Fibroblast of pulmonary artery (primary cell): Measurements from ENCODE around the gene PLIN1.
A peak's percentile ranks its signal among the peaks of the same experiment; 100 is the strongest.
"Not testable (repeated sequence)": the region's sequence is repeated elsewhere in the genome, so short reads cannot be mapped to it uniquely, and the experiment has no call there.

Source experiments
- DNase-seq: peaks from one replicate; pipeline ENCODE4 v3.0.0-alpha.2; 2010; ENCODE audit warnings: low read depth
- H3K4me3 ChIP-seq: replicated peaks from 2 replicates; pipeline ENCODE4 v1.5.1; 2011; ENCODE audit warnings: low read depth, mild to moderate bottlenecking, control low read depth, low read length, moderate library complexity
- CTCF ChIP-seq: IDR thresholded peaks from 2 replicates; pipeline ENCODE4 v1.5.1; 2011; ENCODE audit warnings: mild to moderate bottlenecking, control low read depth, low read length, inconsistent platforms; ENCODE audit errors: missing control alignments

PLIN1 gene

DNA sequence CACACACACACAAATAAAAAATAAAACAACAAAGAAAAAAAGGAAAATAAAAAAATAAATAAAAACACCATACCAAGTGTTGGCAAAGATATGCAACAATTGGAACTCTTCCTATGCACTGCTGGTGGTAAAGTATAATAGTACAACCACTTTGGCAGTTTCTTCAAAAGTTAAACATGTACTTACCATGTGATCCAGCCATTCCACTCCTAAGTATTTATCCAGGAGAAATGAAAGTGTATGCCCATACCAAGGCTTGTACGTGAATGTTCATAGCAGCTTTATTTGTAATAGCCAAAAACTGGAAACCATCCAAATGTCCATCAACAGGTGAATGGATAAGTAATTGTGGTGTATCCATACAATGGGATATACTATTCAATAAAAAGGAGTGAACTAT, 28.4 kb upstream of the PLIN1 start:
- no peak for DNase-seq
- no peak for TF ChIP-seq CTCF
- no peak overlapping the region for H3K4me3 ChIP-seq

DNA sequence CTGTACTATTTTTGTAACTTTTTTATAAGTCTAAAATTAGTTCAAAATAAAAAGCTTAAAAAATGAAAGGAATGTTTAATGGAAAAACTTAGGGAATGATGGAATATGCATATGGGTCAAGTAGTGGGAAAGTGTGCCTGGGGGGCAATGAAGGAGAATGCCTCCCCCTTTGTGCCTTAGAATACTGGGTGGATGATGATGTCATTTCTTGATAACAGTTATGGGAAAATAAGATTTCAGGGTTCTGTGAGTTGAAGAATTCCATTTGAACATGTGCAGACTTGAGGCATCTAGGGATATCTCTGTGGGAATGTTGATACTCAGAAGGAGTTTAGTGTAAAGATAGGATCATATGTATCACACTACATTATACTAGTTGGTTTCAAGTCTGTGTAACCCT, 25.2 kb upstream of the PLIN1 start:
- no peak overlapping the region for H3K4me3 ChIP-seq
- DNase-seq, result no peak
- TF ChIP-seq CTCF, result no peak

DNA sequence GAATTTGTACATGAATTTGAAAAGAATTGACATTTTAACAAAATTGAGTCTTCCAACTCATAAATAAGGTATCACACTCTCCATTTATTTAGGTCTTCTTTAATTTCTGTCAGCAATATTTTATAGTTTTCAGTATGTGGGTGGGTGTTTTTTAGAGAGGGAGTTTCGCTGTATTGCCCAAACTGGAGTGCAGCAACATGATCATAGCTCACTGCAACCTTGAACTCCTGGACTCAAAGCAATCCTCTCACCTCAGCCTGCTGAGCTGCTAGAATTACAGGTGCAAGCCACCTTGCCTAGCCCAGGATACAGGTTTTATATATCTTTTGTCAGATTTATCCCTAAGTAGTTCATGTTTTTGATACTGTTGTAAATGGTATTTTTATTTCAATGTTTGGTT, 16.0 kb upstream of the PLIN1 start:
- DNase-seq, result no peak
- no peak overlapping the region for H3K4me3 ChIP-seq
- TF ChIP-seq CTCF, result no peak

GRCh38 chr15:89693696-89694095, 14.5 kb upstream of the PLIN1 start:
- TF ChIP-seq CTCF, result no peak
- DNase-seq, result no peak
- H3K4me3 ChIP-seq, result no peak overlapping the region

DNA sequence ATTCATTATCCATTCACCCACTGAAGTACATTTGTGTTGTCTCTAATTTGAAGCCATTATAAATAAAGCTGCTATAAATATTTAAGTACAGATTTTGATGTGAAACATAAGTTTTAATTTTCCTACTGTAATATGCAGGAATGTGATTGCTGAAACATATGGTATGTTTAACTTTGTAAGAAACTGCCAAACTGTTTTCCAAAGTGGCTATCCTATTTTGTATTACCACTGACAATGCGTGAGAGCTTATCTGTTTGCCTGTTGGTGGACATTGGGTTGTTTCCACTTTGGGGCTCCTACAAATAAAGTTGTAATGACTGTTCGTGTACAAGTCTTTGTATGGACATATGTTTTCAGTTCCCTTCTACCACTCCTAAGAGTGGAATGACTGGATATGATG, 13.9 kb upstream of the PLIN1 start:
- TF ChIP-seq CTCF, result no peak
- no peak for DNase-seq

DNA sequence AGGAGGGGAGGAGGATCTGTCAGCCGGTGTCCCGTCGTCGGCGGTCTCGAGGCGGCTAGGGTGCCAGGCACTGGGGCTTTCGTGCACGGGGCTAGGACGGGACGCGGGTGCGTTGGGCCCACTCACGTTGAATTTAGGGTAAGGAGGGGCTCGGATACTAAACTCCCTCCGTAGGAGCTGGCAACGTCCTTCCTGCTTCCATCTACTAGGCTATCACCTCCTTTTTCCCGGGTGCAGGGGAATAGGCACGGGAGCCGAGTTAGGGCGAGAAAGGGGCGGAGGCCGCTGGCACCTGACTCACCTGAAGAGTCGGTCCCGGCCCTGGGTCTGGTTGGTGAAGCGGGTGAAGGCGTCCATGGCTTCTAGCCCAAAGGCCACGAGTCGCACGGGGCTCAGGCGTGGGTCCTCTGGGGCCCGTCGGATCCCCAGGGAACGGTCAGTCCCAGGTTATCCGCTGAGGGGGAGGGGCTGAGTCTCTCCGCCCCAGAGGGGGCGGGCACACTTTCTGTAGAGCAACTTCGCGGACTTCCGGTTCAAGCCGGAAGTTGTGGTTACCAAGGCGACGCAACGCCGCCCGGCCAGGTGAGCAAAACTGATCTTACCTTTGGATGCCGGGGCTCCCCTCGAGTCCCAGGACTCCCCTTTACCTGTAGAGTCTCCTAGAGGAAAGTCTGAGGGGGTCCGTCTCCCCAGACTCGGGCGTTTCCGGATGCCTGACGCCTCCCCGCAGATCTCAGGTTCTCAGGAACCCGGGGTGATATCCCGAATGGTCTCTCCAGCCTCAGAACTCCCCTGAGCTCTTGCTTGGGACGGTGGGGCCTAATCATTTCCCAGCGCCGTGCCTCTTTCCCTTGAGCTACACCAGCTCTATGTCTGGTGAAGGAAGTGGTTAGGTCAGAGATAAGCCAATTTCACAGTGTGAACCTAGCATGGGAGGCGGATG, 11.4 kb upstream of the PLIN1 start, which contains the start of the genes PEX11A and WDR93:
PEX11A (minus strand) TSS at position 479 of the 943 bp plus-strand sequence; CDS start at position 357, 122 bp downstream.
WDR93 (plus strand) TSS at position 536 of the 943 bp plus-strand sequence. CDS start 10,936 bp downstream, outside the sequence.
- peak within 1 kb of the TSS; percentile 94 for H3K4me3 ChIP-seq
- peak; percentile 72 for DNase-seq
- TF ChIP-seq CTCF, result no peak

More for the DNA sequence above, 13.9 kb upstream of the PLIN1 start:
- H3K4me3 ChIP-seq, result no peak overlapping the region

DNA sequence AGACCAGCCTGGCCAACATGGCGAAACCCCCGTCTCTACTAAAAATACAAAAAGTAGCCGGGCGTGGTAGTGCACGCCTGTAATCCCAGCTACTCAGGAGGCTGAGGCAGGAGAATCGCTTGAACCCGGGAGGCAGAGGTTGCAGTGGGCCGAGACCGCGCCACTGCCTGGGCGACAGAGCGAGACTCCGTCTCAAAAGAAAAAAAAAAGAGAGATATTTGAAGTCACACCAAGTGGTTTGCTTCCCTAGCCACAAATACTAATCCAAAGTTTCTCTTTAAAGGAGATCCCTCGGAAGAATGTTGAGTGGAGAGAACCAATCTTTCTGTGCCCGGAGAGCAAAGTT, 10.7 kb upstream of the PLIN1 start:
- peak overlapping the region; percentile 94 for H3K4me3 ChIP-seq
- not testable (repeated sequence) for DNase-seq
